ENCODE results near the gene SBNO1.

Gene SBNO1

DNA sequence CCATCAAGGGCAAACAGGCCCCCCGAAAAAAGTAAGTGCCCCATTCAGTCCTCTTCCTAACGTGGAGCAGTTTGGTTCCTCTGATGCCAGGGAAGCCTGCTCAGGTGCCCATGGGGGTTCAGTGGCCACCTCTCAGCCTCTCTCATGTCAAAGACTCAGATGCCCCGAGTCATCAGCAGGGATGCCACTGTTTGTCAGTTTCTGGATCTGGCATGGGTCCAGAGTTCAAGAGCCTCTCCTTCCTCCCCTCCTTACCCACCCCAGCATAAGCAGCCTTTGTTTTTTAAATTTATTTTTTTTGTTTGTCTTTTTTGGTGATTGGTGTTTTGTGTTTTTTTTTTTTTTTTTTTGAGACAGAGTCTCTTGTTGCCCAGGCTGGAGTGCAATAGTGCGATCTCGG lies 30.6 kb upstream of the SBNO1 start:
- DNase-seq: peak; percentile 23 to 57
- no peak for TF ChIP-seq POLR2A (IDR thresholded peaks at IDR 0.05; ENCODE audit: low read length)
- TF ChIP-seq GATA1 (IDR thresholded peaks at IDR 0.05; ENCODE audit: low read depth, low read length): no peak

DNA sequence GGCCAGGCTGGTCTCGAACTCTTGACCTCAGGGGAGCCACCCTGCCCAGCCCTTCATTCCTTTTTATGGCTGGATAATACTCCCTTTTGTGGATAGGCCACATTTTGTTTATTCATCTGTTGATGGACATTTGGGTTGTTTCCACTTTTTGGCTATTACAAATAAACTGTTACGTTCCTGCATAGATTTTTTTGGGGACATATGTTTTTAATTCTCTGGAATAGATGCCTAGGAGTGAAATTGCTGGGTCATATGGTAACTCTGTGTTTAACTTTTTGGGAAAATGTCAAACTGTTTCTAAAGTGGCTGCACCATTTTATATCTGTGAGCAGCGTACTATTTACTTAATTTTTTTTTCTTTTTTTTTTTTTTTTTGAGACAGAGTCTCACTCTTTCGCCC lies 29.1 kb upstream of the SBNO1 start:
- TF ChIP-seq GATA1 (IDR thresholded peaks at IDR 0.05; ENCODE audit: low read depth, low read length) (no peak), POLR2A (IDR thresholded peaks at IDR 0.05; ENCODE audit: low read length) (no peak)
- no peak for DNase-seq

- no peak for DNase-seq
- TF ChIP-seq GATA1 (IDR thresholded peaks at IDR 0.05; ENCODE audit: low read depth, low read length) (no peak), POLR2A (IDR thresholded peaks at IDR 0.05; ENCODE audit: low read length) (no peak)
These were observed 27.1 kb upstream of the SBNO1 start for GRCh38 chr12:123391546-123392343.

- TF ChIP-seq GATA1 (IDR thresholded peaks at IDR 0.05; ENCODE audit: low read depth, low read length) (no peak), POLR2A (IDR thresholded peaks at IDR 0.05; ENCODE audit: low read length) (no peak)
- DNase-seq: no peak
These were observed 26.1 kb upstream of the SBNO1 start for GRCh38 chr12:123390498-123391426.

GRCh38 chr12:123389560-123390351 lies 25.1 kb upstream of the SBNO1 start:
- peak; percentile 58 to 69 for DNase-seq
- TF ChIP-seq POLR2A (IDR thresholded peaks at IDR 0.05; ENCODE audit: low read length) (no peak), GATA1 (IDR thresholded peaks at IDR 0.05; ENCODE audit: low read depth, low read length) (no peak)

GRCh38 chr12:123388951-123389559 lies 24.4 kb upstream of the SBNO1 start:
- no peak for TF ChIP-seq GATA1 (IDR thresholded peaks at IDR 0.05; ENCODE audit: low read depth, low read length)
- no peak for TF ChIP-seq POLR2A (IDR thresholded peaks at IDR 0.05; ENCODE audit: low read length)
- DNase-seq: no peak

DNA sequence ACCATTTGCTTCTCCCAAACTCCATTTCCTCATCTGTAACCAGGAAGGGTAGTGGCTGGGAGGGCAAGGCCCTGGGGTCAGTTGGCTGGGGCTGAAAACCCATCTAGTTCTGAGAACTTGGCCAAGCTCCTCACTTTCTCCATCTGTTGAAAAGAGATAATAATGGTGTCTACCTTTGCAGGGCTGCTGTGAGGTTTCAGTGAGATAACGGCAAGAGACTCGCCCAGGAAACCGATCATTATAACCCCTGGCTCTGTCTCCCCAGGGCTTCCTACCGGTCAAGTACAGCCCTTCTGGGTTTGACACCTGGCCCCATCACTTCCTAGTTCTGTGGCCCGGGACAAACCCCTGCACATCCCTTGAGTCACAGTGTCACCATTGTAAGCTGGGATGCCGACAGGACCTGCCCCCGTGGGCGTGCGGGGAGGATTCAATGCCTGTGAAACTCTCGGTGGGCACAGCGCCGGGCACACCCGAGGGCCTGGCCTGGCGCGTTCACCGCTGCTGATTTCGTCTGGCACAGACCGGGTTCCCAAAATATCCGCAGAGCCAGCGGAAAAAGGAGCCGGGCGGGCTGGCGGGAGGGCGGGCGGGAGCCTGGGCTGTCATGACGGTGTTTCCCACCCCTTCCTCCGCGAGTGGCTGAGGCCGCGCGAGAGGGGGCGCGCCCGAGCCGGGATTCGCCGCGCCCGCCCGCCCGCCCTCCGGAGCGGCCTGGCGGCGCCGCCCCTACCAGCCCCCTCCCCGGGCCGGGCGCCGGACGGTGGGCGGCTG lies 23.7 kb upstream of the SBNO1 start:
- DNase-seq: peak; percentile 91 to 95
- TF ChIP-seq POLR2A (IDR thresholded peaks at IDR 0.05; ENCODE audit: low read length) (peak; percentile 55), GATA1 (IDR thresholded peaks at IDR 0.05; ENCODE audit: low read depth, low read length) (no peak)

GRCh38 chr12:123387508-123388176 lies 23.0 kb upstream of the SBNO1 start:
- DNase-seq: peak in 1 of 2 experiments; percentile 91
- no peak for TF ChIP-seq GATA1 (IDR thresholded peaks at IDR 0.05; ENCODE audit: low read depth, low read length)

DNA sequence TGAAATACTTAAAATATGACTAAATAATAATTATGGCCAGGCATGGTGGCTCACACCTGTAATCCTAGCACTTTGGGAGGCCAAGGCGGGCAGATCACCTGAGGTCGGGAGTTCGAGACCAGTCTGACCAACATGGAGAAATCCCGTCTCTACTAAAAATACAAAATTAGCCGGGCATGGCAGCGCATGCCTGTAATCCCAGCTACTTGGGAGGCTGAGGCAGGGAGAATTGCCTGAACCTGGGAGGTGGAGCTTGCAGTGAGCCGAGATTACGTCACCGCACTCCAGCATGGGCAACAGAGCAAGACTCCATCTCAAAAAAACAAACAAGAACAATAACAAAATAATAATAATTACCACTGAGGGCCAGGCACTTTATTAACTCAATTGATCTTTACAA lies 20.9 kb upstream of the SBNO1 start:
- peak; percentile 21 to 48 for DNase-seq

- TF ChIP-seq GATA1 (IDR thresholded peaks at IDR 0.05; ENCODE audit: low read depth, low read length) (no peak), POLR2A (IDR thresholded peaks at IDR 0.05; ENCODE audit: low read length) (no peak)
- DNase-seq: peak; percentile 44 to 63
These were observed 20.3 kb upstream of the SBNO1 start for GRCh38 chr12:123384994-123385376.

DNA sequence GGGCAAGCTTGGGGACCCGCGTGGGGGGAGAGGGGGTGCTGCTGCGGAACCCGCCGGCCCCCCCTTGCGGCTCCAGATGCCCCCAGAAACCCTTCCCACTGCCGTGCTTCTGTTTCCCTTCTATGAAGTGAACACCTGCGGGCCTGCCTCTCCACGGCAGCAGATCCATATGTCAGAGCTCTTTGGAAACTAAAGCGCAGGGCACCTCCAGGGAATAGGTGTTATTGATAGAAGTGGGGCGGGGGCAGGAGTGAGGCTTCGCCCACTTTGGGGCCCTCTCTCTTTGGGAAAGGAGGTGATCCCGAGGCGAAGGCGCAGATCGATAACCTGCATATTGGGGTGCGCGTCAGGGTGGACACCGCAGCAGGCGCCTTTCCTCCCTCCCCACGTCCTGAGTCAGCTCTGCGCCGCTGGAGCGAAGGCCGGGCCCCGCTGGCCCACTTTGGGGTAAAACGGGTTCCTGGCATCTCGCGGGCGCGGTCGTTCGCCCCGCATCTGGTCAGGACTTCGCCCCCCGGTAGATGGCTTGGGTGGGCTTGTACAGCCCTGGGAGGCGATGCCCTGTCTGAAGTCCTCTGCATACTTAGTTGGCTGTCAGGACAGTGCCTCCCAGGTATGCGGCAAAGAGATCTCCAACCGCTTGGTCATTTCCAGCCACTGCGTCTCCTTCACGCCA lies 19.8 kb upstream of the SBNO1 start:
- peak; percentile 65 to 77 for DNase-seq
- TF ChIP-seq POLR2A (IDR thresholded peaks at IDR 0.05; ENCODE audit: low read length) (peak; percentile 43), GATA1 (IDR thresholded peaks at IDR 0.05; ENCODE audit: low read depth, low read length) (no peak)

DNA sequence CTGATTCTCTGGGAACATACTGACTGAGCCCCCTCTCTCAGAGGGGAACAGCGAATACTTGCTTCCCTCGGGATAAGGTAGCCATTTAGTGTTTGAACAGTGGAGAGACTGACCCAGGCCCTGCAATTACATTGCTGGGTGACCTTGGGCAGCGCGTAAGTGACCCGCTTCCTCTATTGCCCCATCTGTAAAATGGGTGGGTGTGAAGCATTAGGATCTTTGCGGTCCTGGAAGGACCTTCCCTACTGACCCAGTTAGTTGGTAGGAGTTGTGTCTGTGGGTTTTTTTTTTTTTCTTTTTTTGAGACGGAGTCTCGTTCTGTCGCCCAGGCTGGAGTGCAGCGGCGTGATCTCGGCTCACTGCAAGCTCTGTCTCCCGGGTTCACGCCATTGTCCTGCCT lies 18.0 kb upstream of the SBNO1 start:
- no peak for DNase-seq
- no peak for TF ChIP-seq GATA1 (IDR thresholded peaks at IDR 0.05; ENCODE audit: low read depth, low read length)
- no peak for TF ChIP-seq POLR2A (IDR thresholded peaks at IDR 0.05; ENCODE audit: low read length)

Data from erythroblast (primary cell).